Keratinocyte (primary cell): ENCODE data around the gene HOXB4.

Experiments
- CTCF ChIP-seq, 3 experiments: IDR thresholded peaks in 1 of 3; conservative IDR thresholded peaks in 1 of 3; optimal IDR thresholded peaks in 1 of 3; 2 replicates in 2 of 3; 3 replicates in 1 of 3; pipeline versions ENCODE3 to v1.5.1; 2011; ENCODE audit warnings: low read length in 3 of 3, mild to moderate bottlenecking in 3 of 3, moderate library complexity in 2 of 3, control low read depth in 1 of 3, inconsistent platforms in 1 of 3; ENCODE audit not compliant: insufficient read depth in 2 of 3; ENCODE audit errors: extremely low read depth in 1 of 3
- EZH2 ChIP-seq: IDR thresholded peaks from one replicate; pipeline ENCODE4 v1.6.1; 2012; ENCODE audit warnings: inconsistent platforms, mild to moderate bottlenecking, low read length, moderate library complexity

- no peak for TF ChIP-seq CTCF (optimal IDR thresholded peaks at IDR 0.05 in 1 of 3, IDR thresholded peaks at IDR 0.05 in 1 of 3, conservative IDR thresholded peaks at IDR 0.05 in 1 of 3; ENCODE audit: extremely low read depth in 1 of 3, insufficient read depth in 2 of 3, low read length in 3 of 3)
- TF ChIP-seq EZH2 = no peak
These were observed 33.2 kb downstream of the HOXB4 start, which contains the start of gene HOXB2 for GRCh38 chr17:48545022-48545375.
